Caco-2 (cell line): ENCODE measurements around the gene ZNF277. TPM values are rescaled to one million over a fixed set of nuclear protein-coding genes. Genes with fewer than 3 reads are reported as not detected.

Experiments
- BruUV-seq: library from RNA; stranded (reverse); fragments of 400-500 nt; replicated peaks from 2 replicates; lab custom pipeline; 2021; lab: Mats Ljungman, UMichigan
- CTCF ChIA-PET: fragments of 300-600 bp; sonication (Branson Sonifier 250); formaldehyde crosslinking; loops from one replicate; lab custom pipeline; 2022; ENCODE audit warnings: antibody characterized with exemption; lab: Charles Lee
- POLR2A ChIA-PET: fragments of 300-600 bp; sonication (Branson Sonifier 250); formaldehyde crosslinking; loops from one replicate; lab custom pipeline; 2022; ENCODE audit warnings: antibody characterized with exemption; lab: Charles Lee
- DNase-seq, 2 experiments: peaks; one replicate each; pipeline versions ENCODE4 v3.0.0 to v3.0.0-alpha.2; 2020 to 2022
- H3K27me3 ChIP-seq: replicated peaks from 2 replicates; pipeline ENCODE4 v1.6.0; 2011; ENCODE audit warnings: low read length; ENCODE audit not compliant: control insufficient read depth, insufficient read depth
- H3K36me3 ChIP-seq: 2 replicates; pipeline ENCODE4 v1.5.1; 2011; ENCODE audit warnings: low read length; ENCODE audit not compliant: control insufficient read depth, insufficient read depth
- H3K4me1 ChIP-seq: fragments of 250-450 bp; sonication (Bioruptor Pico); 2 replicates; pipeline ENCODE4 v1.5.1; 2020; ENCODE audit warnings: mild to moderate bottlenecking
- H3K4me3 ChIP-seq: 2 replicates; pipeline ENCODE4 v1.5.1; 2011; ENCODE audit warnings: low read depth, mild to moderate bottlenecking, control low read depth, low read length
- H3K9me3 ChIP-seq: fragments of 250-450 bp; sonication (Bioruptor Pico); 2 replicates; pipeline ENCODE4 v1.5.1; 2020; ENCODE audit warnings: mild to moderate bottlenecking, moderate library complexity
- H3K27ac Mint-ChIP-seq: one replicate; pipeline ENCODE4 v1.8.0; 2022; ENCODE audit warnings: mixed read lengths; ENCODE audit not compliant: unreplicated experiment
- H3K27me3 Mint-ChIP-seq: one replicate; pipeline ENCODE4 v1.8.0; 2022; ENCODE audit warnings: mixed read lengths; ENCODE audit not compliant: insufficient read depth, unreplicated experiment
- H3K36me3 Mint-ChIP-seq: one replicate; pipeline ENCODE4 v1.8.0; 2022; ENCODE audit warnings: mild to moderate bottlenecking, mixed read lengths; ENCODE audit not compliant: insufficient read depth, unreplicated experiment
- H3K4me1 Mint-ChIP-seq: one replicate; pipeline ENCODE4 v1.8.0; 2022; ENCODE audit warnings: low read depth, mixed read lengths; ENCODE audit not compliant: unreplicated experiment
- H3K4me3 Mint-ChIP-seq: one replicate; pipeline ENCODE4 v1.8.0; 2022; ENCODE audit warnings: mild to moderate bottlenecking, moderate library complexity, mixed read lengths; ENCODE audit not compliant: unreplicated experiment
- H3K9me3 Mint-ChIP-seq: one replicate; pipeline ENCODE4 v1.8.0; 2022; ENCODE audit warnings: mixed read lengths; ENCODE audit not compliant: unreplicated experiment
- CTCF ChIP-seq, 2 experiments: fragments of 200-600 bp in 1 of 2; IDR thresholded peaks; 1 replicate in 1 of 2; 2 replicates in 1 of 2; pipeline versions ENCODE4 v1.5.1 to v1.8.0; 2011 to 2022; ENCODE audit warnings: antibody characterized with exemption in 1 of 2, control low read depth in 1 of 2, inconsistent platforms in 1 of 2, low read depth in 1 of 2, low read length in 1 of 2, mild to moderate bottlenecking in 1 of 2, moderate library complexity in 1 of 2; ENCODE audit not compliant: insufficient read depth in 1 of 2, severe bottlenecking in 1 of 2, unreplicated experiment in 1 of 2
- intact Hi-C: fragments of 100-400 bp; cut with micrococcal nuclease; formaldehyde crosslinking; loops from one replicate; pipeline ENCODE4 v1.10.0; 2022; ENCODE audit not compliant: unreplicated experiment
- total RNA-seq: library from RNA; stranded (reverse); gene quantifications from 2 replicates; pipeline ENCODE4 v1.2.3, GENCODE V29; 2022

The ZNF277 gene
- total RNA-seq, 1 experiment from 2014 or later = 22.8 TPM

DNA sequence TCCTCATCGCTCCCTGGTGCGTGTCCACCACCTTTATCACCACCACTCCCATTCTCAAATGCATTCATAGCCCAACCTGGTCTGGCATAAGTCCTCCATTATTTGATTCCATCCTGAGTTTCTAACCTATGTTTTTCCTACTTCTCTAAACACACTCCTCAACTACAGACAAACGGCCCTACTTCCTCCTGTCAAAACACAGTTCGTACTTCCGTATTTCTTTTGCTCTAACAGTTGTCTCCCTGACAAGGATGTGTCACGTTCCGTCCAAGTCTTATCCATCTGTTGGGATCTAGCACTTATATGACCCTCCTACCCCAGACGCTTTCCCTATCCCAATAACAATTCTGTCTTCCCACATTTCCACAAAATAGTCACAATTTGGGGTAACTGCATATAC lies 47.1 kb upstream of the ZNF277 start:
- ChIA-PET POLR2A (no interaction called here), CTCF (no interaction called here)
- intact Hi-C loops = no loop called here
- Mint-ChIP-seq H3K4me3 (no peak overlapping the region), H3K4me1 (peaks cover 7% of the 10 kb centered on the region), H3K36me3 (no peaks in the 10 kb centered on the region), H3K27ac (no peak overlapping the region), H3K9me3 (no peaks in the 10 kb centered on the region), H3K27me3 (peaks cover 4% of the 10 kb centered on the region)
- H3K27me3 ChIP-seq = no peaks in the 10 kb centered on the region
- BruUV-seq = no TSS peak
- H3K4me3 ChIP-seq = no peak overlapping the region
- H3K9me3 ChIP-seq = no peaks in the 10 kb centered on the region
- TF ChIP-seq CTCF (IDR thresholded peaks at IDR 0.05; ENCODE audit: insufficient read depth in 1 of 2, low read depth in 1 of 2, low read length in 1 of 2, severe bottlenecking in 1 of 2, unreplicated experiment in 1 of 2) = no peak
- DNase-seq = no peak
- H3K4me1 ChIP-seq = peaks cover 24% of the 10 kb centered on the region
- H3K36me3 ChIP-seq = no peaks in the 10 kb centered on the region

GRCh38 chr7:112160130-112160770 lies 46.2 kb upstream of the ZNF277 start:
- H3K4me3 Mint-ChIP-seq = no peak overlapping the region
- peaks cover 24% of the 10 kb centered on the region for H3K4me1 ChIP-seq
- POLR2A ChIA-PET = no interaction called here

GRCh38 chr7:112160771-112161150 lies 45.7 kb upstream of the ZNF277 start:
- peaks cover 7% of the 10 kb centered on the region for H3K4me1 Mint-ChIP-seq
- H3K9me3 ChIP-seq = no peaks in the 10 kb centered on the region
- no peak for TF ChIP-seq CTCF (IDR thresholded peaks at IDR 0.05; ENCODE audit: insufficient read depth in 1 of 2, low read depth in 1 of 2, low read length in 1 of 2, severe bottlenecking in 1 of 2, unreplicated experiment in 1 of 2)
- no peak overlapping the region for H3K4me3 Mint-ChIP-seq
- no peaks in the 10 kb centered on the region for H3K27me3 ChIP-seq
- H3K4me1 ChIP-seq = peaks cover 24% of the 10 kb centered on the region
- no peak for DNase-seq
- no peaks in the 10 kb centered on the region for H3K36me3 Mint-ChIP-seq
- H3K27me3 Mint-ChIP-seq = no peaks in the 10 kb centered on the region
- intact Hi-C loops = loop anchor here (5.0 kb wide), 1 partner anchor 47 kb away; the partner anchor contains the start of genes DOCK4 and ZNF277
- H3K9me3 Mint-ChIP-seq = no peaks in the 10 kb centered on the region
- ChIA-PET CTCF (no interaction called here), POLR2A (no interaction called here)
- no peak overlapping the region for H3K4me3 ChIP-seq
- BruUV-seq = no TSS peak
- no peak overlapping the region for H3K27ac Mint-ChIP-seq
- H3K36me3 ChIP-seq = no peaks in the 10 kb centered on the region

More at GRCh38 chr7:112160130-112160770, 46.2 kb upstream of the ZNF277 start:
- Histone ChIP-seq H3K36me3 (no peaks in the 10 kb centered on the region), H3K27me3 (no peaks in the 10 kb centered on the region), H3K4me3 (no peak overlapping the region), H3K9me3 (no peaks in the 10 kb centered on the region)
- CTCF ChIA-PET = no interaction called here
- DNase-seq = no peak
- no peaks in the 10 kb centered on the region for H3K9me3 Mint-ChIP-seq
- intact Hi-C loops = loop anchor here (5.0 kb wide), 1 partner anchor 47 kb away; the partner anchor contains the start of genes DOCK4 and ZNF277
- peaks cover 7% of the 10 kb centered on the region for H3K4me1 Mint-ChIP-seq
- TF ChIP-seq CTCF (IDR thresholded peaks at IDR 0.05; ENCODE audit: insufficient read depth in 1 of 2, low read depth in 1 of 2, low read length in 1 of 2, severe bottlenecking in 1 of 2, unreplicated experiment in 1 of 2) = no peak
- H3K36me3 Mint-ChIP-seq = no peaks in the 10 kb centered on the region
- no peak overlapping the region for H3K27ac Mint-ChIP-seq
- no TSS peak for BruUV-seq
- no peaks in the 10 kb centered on the region for H3K27me3 Mint-ChIP-seq
